Uterus (tissue), 4 donors: ENCODE measurements around the gene TADA3. TPM values are rescaled to one million over a fixed set of nuclear protein-coding genes. Genes with fewer than 3 reads are reported as not detected.
A peak's percentile ranks its signal among the peaks of the same experiment; 100 is the strongest.

Experiments
- DNase-seq, 2 donors: peaks; one replicate each; pipeline ENCODE4 v3.0.0-alpha.2; 2019 to 2020
- H3K27ac ChIP-seq, 2 donors: fragments of 200-600 bp; sonication (generic); 1 replicate in 1 of 2; 2 replicates in 1 of 2; pipeline ENCODE4 v1.5.1; 2016 to 2018
- H3K27me3 ChIP-seq, 2 donors: fragments of 200-600 bp; sonication (generic); one replicate each; pipeline ENCODE4 v1.5.1; 2018 to 2019; ENCODE audit warnings: control low read depth in 1 of 2
- H3K36me3 ChIP-seq, 2 donors: fragments of 200-600 bp; sonication (generic); one replicate each; pipeline ENCODE4 v1.5.1; 2019; ENCODE audit warnings: control low read depth in 1 of 2
- H3K4me1 ChIP-seq, 2 donors: fragments of 200-600 bp; sonication (generic); one replicate each; pipeline ENCODE4 v1.5.1; 2018 to 2019; ENCODE audit warnings: control low read depth in 1 of 2
- H3K4me3 ChIP-seq, 2 donors: fragments of 200-600 bp; sonication (generic); 1 replicate in 1 of 2; 2 replicates in 1 of 2; pipeline ENCODE4 v1.5.1; 2018 to 2019; ENCODE audit warnings: mild to moderate bottlenecking in 1 of 2
- H3K9me3 ChIP-seq, 2 donors: fragments of 200-600 bp; sonication (generic); one replicate each; pipeline ENCODE4 v1.5.1; 2019; ENCODE audit warnings: control low read depth in 1 of 2
- POLR2A ChIP-seq, 2 donors: fragments of 450-650 bp; IDR thresholded peaks; one replicate each; pipeline ENCODE4 v1.6.1; 2016; ENCODE audit warnings: antibody characterized with exemption in 2 of 2, mild to moderate bottlenecking in 1 of 2, moderate library complexity in 1 of 2
- intact Hi-C: fragments of 100-400 bp; cut with DNase I; formaldehyde crosslinking; loops from one replicate; pipeline ENCODE4 v1.15.1; 2023; ENCODE audit warnings: low total_unique reads
- total RNA-seq, 4 donors: library from RNA; depleted of rRNA in 3 of 4; stranded (reverse); fragments of >200 nt in 3 of 4; gene quantifications; one replicate each; pipeline versions ENCODE4 v1.1.0 to v1.2.4, GENCODE V29; 2014 to 2023
- TF ChIP-seq, protein P1 (sequence below), 4 experiments: fragments of 200-600 bp in 2 of 4; fragments of 450-650 bp in 2 of 4; sonication (generic) in 2 of 4; IDR thresholded peaks; one replicate each; pipeline ENCODE4 v1.5.1; 2016 to 2019; ENCODE audit warnings: antibody characterized with exemption in 4 of 4, mild to moderate bottlenecking in 2 of 4, moderate library complexity in 1 of 4
- donor health status: DM: yes; HTN: yes; CAD: no.

TADA3 gene
- total RNA-seq, 4 donors from 2014 or later, result 35.9 to 65.4 (median 55.3) TPM

DNA sequence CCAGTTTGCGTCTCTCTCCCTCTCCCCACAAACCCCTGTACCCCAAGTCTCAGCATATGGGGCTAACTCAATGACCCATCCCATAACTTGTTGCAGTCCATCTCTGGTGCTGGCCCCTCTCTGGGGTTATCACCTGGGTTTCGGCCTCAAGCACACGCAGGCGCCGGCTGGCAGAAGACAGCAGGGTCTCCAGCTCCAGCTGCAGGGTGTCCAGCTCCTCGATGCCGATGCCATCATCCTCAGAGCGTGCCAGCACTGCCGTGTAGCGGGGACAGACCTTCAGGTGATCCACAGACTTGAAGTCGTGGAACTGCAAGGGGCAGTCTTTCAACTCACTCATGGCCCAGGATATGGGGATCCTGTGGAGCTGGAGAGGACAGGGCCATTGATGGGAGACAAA is 1.1 kb downstream of the TADA3 start:
- Histone ChIP-seq H3K27ac (peak overlapping the region in 1 of 2 donors; percentile 98), H3K36me3 (no peaks in the 10 kb centered on the region), H3K27me3 (no peaks in the 10 kb centered on the region), H3K4me1 (no peaks in the 10 kb centered on the region), H3K4me3 (no peak overlapping the region), H3K9me3 (no peaks in the 10 kb centered on the region)
- intact Hi-C loops, result no loop called here
- DNase-seq, result no peak
- no peak for TF ChIP-seq POLR2A (IDR thresholded peaks at IDR 0.05)
- TF ChIP-seq, protein P1, sequence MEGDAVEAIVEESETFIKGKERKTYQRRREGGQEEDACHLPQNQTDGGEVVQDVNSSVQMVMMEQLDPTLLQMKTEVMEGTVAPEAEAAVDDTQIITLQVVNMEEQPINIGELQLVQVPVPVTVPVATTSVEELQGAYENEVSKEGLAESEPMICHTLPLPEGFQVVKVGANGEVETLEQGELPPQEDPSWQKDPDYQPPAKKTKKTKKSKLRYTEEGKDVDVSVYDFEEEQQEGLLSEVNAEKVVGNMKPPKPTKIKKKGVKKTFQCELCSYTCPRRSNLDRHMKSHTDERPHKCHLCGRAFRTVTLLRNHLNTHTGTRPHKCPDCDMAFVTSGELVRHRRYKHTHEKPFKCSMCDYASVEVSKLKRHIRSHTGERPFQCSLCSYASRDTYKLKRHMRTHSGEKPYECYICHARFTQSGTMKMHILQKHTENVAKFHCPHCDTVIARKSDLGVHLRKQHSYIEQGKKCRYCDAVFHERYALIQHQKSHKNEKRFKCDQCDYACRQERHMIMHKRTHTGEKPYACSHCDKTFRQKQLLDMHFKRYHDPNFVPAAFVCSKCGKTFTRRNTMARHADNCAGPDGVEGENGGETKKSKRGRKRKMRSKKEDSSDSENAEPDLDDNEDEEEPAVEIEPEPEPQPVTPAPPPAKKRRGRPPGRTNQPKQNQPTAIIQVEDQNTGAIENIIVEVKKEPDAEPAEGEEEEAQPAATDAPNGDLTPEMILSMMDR (IDR thresholded peaks at IDR 0.05), result no peak

DNA sequence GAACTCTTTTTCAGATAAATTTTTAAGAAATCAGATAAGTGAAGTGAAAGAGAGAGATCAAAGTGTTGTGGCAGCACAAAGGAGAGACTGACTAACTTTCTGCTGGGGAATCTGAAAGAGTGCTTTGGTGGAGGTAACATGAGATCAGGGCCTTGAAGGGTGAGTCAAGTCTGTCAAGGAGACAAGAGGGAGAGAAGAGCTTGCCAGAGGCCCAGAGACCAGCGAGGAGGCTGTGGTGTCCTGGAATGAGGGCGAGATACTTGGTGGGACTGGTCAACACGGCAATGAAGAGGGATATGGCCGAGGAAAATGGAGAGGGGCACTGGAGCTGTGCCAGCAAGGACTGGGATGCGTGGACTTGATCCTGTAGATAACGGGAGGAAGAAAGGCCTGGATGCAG is 4.6 kb downstream of the TADA3 start:
- DNase-seq, result no peak
- intact Hi-C loops, result no loop called here
- no peak for TF ChIP-seq POLR2A (IDR thresholded peaks at IDR 0.05)
- TF ChIP-seq, protein P1 (IDR thresholded peaks at IDR 0.05), result no peak
- H3K4me3 ChIP-seq, result no peak overlapping the region
- no peaks in the 10 kb centered on the region for H3K27me3 ChIP-seq
- no peaks in the 10 kb centered on the region for H3K36me3 ChIP-seq
- H3K9me3 ChIP-seq, result no peaks in the 10 kb centered on the region
- no peak overlapping the region for H3K27ac ChIP-seq
- no peaks in the 10 kb centered on the region for H3K4me1 ChIP-seq

DNA sequence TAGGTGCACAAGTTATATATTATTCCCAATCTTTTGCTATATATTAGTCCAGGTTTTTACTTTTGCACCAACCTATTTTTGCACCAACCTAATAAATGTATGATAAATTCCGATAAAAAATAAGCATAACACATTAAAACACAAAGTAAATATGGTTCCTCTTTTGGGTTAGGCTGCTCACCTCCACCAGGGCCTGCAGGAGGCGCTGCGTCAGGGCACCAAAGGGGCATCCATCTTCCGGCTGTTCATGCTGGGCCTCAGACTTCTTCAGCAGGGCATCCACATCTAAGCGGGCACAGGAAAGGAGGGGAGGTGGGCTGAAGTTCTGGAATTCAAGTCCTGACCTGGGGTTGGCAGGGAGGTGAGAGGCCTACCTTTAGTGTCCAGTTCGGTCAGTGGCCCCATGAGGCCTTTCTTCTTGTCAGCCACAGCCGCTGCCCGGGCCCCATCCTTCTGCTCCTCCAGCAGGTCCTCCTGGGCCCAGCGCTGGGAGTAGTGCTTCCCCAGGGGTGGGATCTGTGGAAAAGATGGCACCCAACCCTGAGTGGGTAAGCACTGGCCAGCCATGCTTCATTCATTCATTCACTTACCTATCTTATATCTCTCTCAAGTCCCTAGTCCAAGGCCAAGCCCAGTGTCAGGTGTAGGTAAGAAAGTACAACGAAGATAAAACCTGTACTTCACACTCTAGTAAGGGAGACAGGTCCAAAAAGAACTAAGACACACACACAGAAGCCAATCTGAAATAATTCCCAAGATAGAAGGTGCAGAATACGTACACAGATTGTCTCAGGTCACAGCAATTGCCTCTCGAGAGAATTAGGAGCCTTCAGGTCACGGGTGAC is 5.2 kb downstream of the TADA3 start:
- Histone ChIP-seq H3K9me3 (no peaks in the 10 kb centered on the region), H3K27ac (no peak overlapping the region), H3K4me3 (no peak overlapping the region), H3K4me1 (no peaks in the 10 kb centered on the region), H3K36me3 (no peaks in the 10 kb centered on the region), H3K27me3 (no peaks in the 10 kb centered on the region)
- TF ChIP-seq, protein P1 (IDR thresholded peaks at IDR 0.05), result no peak
- TF ChIP-seq POLR2A (IDR thresholded peaks at IDR 0.05), result no peak
- DNase-seq, result no peak
- intact Hi-C loops, result no loop called here

DNA sequence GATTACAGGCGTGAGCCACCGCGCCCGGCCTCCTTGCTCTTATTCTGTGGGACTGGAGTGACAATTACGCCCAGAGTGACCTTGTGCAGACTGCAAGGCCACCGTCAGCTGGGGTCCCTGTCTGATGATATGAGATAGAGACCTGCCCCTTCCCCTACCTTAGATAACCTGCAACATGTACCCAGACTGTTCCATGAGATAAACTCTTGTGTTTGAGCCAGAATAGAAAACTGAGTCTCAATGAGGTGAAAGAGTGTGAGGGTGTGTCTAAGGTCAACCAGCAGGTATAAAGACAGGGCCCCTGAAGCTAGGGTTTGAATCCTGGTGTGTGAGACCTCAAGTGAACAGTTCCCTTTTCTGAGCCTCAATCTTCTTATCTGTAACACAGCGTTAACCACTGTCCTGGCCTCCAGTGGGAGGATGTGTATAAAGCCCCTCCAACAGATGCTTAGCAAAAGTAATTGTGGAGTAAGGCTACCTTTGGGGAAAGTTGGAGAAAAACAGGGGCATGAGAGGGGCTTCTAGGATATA is 6.0 kb downstream of the TADA3 start:
- Histone ChIP-seq H3K4me1 (no peaks in the 10 kb centered on the region), H3K27ac (no peak overlapping the region), H3K9me3 (no peaks in the 10 kb centered on the region), H3K36me3 (no peaks in the 10 kb centered on the region), H3K4me3 (no peak overlapping the region), H3K27me3 (no peaks in the 10 kb centered on the region)
- TF ChIP-seq, protein P1 (IDR thresholded peaks at IDR 0.05), result no peak
- TF ChIP-seq POLR2A (IDR thresholded peaks at IDR 0.05), result no peak
- no peak for DNase-seq
- intact Hi-C loops, result no loop called here

DNA sequence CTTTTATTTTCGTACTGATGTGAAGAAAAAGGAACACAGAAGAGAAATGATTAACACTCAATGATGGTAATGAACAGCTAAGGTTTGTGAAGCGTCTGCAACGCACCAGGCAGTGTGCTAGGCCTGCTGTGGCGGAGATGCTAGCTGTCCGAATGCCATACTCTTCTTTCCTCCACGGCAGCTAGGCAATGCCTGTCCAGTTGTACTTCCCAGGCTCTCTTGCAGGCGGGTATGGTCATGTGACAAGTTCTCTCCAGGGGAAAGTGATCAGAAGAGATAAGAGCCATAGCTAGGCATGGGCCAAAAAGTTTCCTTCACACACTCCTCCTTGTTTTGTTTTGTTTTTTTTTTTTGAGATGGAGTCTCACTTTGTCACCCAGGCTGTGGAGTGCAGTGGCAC is 6.7 kb downstream of the TADA3 start:
- H3K4me1 ChIP-seq, result no peaks in the 10 kb centered on the region
- no peak overlapping the region for H3K27ac ChIP-seq
- DNase-seq, result no peak
- H3K9me3 ChIP-seq, result no peaks in the 10 kb centered on the region
- no peaks in the 10 kb centered on the region for H3K27me3 ChIP-seq
- no peaks in the 10 kb centered on the region for H3K36me3 ChIP-seq
- intact Hi-C loops, result no loop called here
- TF ChIP-seq POLR2A (IDR thresholded peaks at IDR 0.05), result no peak
- TF ChIP-seq, protein P1 (IDR thresholded peaks at IDR 0.05), result no peak
- no peak overlapping the region for H3K4me3 ChIP-seq
